DMS153 treated with DMSO at 0.1 percent for 48 hours (cell line): Measurements from ENCODE around the gene UBE4B.
A peak's percentile ranks its signal among the peaks of the same experiment; 100 is the strongest.

Experiments used
- DNase-seq: peaks from one replicate; lab custom pipeline; 2025; ENCODE audit not compliant: unreplicated experiment; lab: John Stamatoyannopoulos, UW

The UBE4B gene

GRCh38 chr1:10033359-10033845 lies 644 bp downstream of the UBE4B start:
- no peak for DNase-seq

- no peak for DNase-seq
Observed at GRCh38 chr1:10042746-10043145, 10.0 kb downstream of the UBE4B start.

- no peak for DNase-seq
Observed at GRCh38 chr1:10045480-10046355, 13.0 kb downstream of the UBE4B start.

GRCh38 chr1:10046356-10047085 lies 13.8 kb downstream of the UBE4B start:
- no peak for DNase-seq

- no peak for DNase-seq
Observed at GRCh38 chr1:10048601-10049000, 15.8 kb downstream of the UBE4B start.

- DNase-seq, result no peak
Observed at GRCh38 chr1:10050611-10051010, 17.9 kb downstream of the UBE4B start.

- DNase-seq, result no peak
Observed at GRCh38 chr1:10051656-10052055, 18.9 kb downstream of the UBE4B start.

- DNase-seq, result no peak
Observed at GRCh38 chr1:10052347-10052746, 19.6 kb downstream of the UBE4B start.

- DNase-seq, result no peak
Observed at GRCh38 chr1:10054465-10054864, 21.7 kb downstream of the UBE4B start.

- DNase-seq, result peak; percentile 49
Observed at GRCh38 chr1:10056599-10056987, 23.8 kb downstream of the UBE4B start.

- DNase-seq, result no peak
Observed at GRCh38 chr1:10057343-10057742, 24.6 kb downstream of the UBE4B start.

GRCh38 chr1:10057796-10058195 lies 25.0 kb downstream of the UBE4B start:
- no peak for DNase-seq

- peak; percentile 25 for DNase-seq
Observed at GRCh38 chr1:10059342-10059718, 26.6 kb downstream of the UBE4B start.

- DNase-seq, result no peak
Observed at GRCh38 chr1:10060311-10061100, 27.7 kb downstream of the UBE4B start.

GRCh38 chr1:10061276-10061675 lies 28.5 kb downstream of the UBE4B start:
- DNase-seq, result no peak

- no peak for DNase-seq
Observed at GRCh38 chr1:10063878-10064277, 31.1 kb downstream of the UBE4B start.

- DNase-seq, result no peak
Observed at GRCh38 chr1:10064416-10065343, 31.9 kb downstream of the UBE4B start.

- DNase-seq, result no peak
Observed at GRCh38 chr1:10065344-10065685, 32.6 kb downstream of the UBE4B start.

GRCh38 chr1:10065760-10066159 lies 33.0 kb downstream of the UBE4B start:
- DNase-seq, result no peak

- no peak for DNase-seq
Observed at GRCh38 chr1:10068605-10069294, 36.0 kb downstream of the UBE4B start.
